HG03025 (cell line): ENCODE data around the gene PPP2R5B.

Experiments used
- ATAC-seq: cut with Tn5 transposase; IDR thresholded peaks from one replicate; pipeline ENCODE4 v1.9.1; 2021; ENCODE audit warnings: mild to moderate bottlenecking, moderate library complexity; ENCODE audit not compliant: unreplicated experiment, low FRiP score

Gene PPP2R5B

GRCh38 chr11:64905516-64906313, 18.8 kb upstream of the PPP2R5B start:
- no peak for ATAC-seq

- ATAC-seq = no peak
These were observed 18.2 kb upstream of the PPP2R5B start for GRCh38 chr11:64906314-64906635.

GRCh38 chr11:64908766-64909165, 15.7 kb upstream of the PPP2R5B start:
- no peak for ATAC-seq

GRCh38 chr11:64909653-64910343, 14.7 kb upstream of the PPP2R5B start:
- no peak for ATAC-seq

GRCh38 chr11:64910451-64911093, 13.9 kb upstream of the PPP2R5B start:
- no peak for ATAC-seq

GRCh38 chr11:64911142-64911541, 13.3 kb upstream of the PPP2R5B start:
- no peak for ATAC-seq

- ATAC-seq = no peak
These were observed 12.8 kb upstream of the PPP2R5B start for GRCh38 chr11:64911689-64912088.

- ATAC-seq = no peak
These were observed 11.2 kb upstream of the PPP2R5B start for GRCh38 chr11:64913171-64913727.

- ATAC-seq = no peak
These were observed 10.4 kb upstream of the PPP2R5B start for GRCh38 chr11:64914123-64914522.

- ATAC-seq = no peak
These were observed 9.1 kb upstream of the PPP2R5B start for GRCh38 chr11:64915376-64915887.

- ATAC-seq = no peak
These were observed 8.3 kb upstream of the PPP2R5B start for GRCh38 chr11:64916040-64916774.

- ATAC-seq = peak; percentile 95
These were observed 7.5 kb upstream of the PPP2R5B start, which contains the start of gene ATG2A for GRCh38 chr11:64916775-64917662. Gene ATG2A, minus strand, starts transcription at chr11:64917209. Its CDS starts 74 bp downstream, at chr11:64917135.

GRCh38 chr11:64917663-64917995, 6.9 kb upstream of the PPP2R5B start:
- no peak for ATAC-seq

GRCh38 chr11:64918017-64918416, 6.5 kb upstream of the PPP2R5B start:
- ATAC-seq = no peak

- no peak for ATAC-seq
These were observed 4.9 kb upstream of the PPP2R5B start for GRCh38 chr11:64919627-64920026.

- no peak for ATAC-seq
These were observed 4.4 kb upstream of the PPP2R5B start for GRCh38 chr11:64920124-64920523.

GRCh38 chr11:64921384-64921783, 3.1 kb upstream of the PPP2R5B start:
- ATAC-seq = no peak

GRCh38 chr11:64923151-64923661, 1.3 kb upstream of the PPP2R5B start:
- no peak for ATAC-seq

GRCh38 chr11:64924910-64925284, 408 bp downstream of the PPP2R5B start:
- no peak for ATAC-seq
